ENCODE measurements around the gene KRT84. TPM values are rescaled to one million over a fixed set of nuclear protein-coding genes. Genes with fewer than 3 reads are reported as not detected.

KRT84 gene
- total and polyA plus RNA-seq, 9 of the 15 experiments (the other 6 are each of a cell fraction or from before 2014, with no cell fraction given): not detected

DNA sequence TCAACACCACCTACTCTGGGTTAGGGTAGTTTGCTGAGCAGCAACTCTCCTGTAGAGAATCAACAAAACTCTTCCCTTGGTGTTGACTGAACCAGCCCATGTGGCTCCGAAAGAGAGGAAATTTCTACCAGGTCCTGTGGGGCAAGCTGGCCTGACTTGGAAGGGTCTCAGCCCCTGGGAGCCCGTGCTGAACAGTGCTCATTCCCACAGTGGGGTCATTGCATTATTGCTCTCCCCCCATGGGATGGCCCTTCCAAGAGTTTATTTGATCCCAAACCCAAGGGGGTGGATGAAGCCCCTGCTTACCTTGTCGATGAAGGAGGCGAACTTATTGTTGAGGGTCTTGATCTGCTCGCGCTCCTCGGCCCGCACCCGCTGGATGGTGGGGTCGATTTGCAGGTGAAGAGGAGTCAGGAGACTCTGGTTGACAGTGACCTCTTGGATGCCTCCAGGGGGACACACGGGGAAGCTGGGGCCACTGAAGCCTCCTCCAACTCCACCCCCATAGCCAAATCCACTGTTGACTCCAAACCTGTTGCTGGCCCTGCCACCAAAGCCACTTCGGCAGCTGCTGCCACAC, 48.1 kb upstream of the KRT84 start:
- H3K79me2 ChIP-seq (ENCODE audit: control insufficient read depth, insufficient read depth, low read length): no peaks in the 10 kb centered on the region
- no peak overlapping the region for H3K4me2 ChIP-seq (ENCODE audit: insufficient read depth, low read length)
- ChIA-PET POLR2A (interaction anchor here (0.6 kb wide), 1 partner anchor 237 kb away, joined by 3 read pairs; no protein-coding TSS in a partner anchor), CTCF (ENCODE audit: low intra/inter-chr PET ratio) (no interaction called here)
- H3K27ac ChIP-seq (ENCODE audit: extremely low read depth, low read depth, low read length): no peak overlapping the region
- no TSS peak for BruUV-seq (replicated peaks)
- no peak overlapping the region for H3K4me3 ChIP-seq
- ATAC-seq: no peak
- FAIRE-seq: no peak
- H3K27me3 ChIP-seq (ENCODE audit: control insufficient read depth in 2 of 2, insufficient read depth in 2 of 2, low read length in 2 of 2): peaks cover 15 to 49% of the 10 kb centered on the region in 2 experiments
- H3K9me1 ChIP-seq (ENCODE audit: control insufficient read depth, insufficient read depth, low read length): no peaks in the 10 kb centered on the region
- intact Hi-C loops (cut with micrococcal nuclease): no loop called here
- DNase-seq (ENCODE audit: extremely low read depth in 1 of 4, low spot score in 3 of 4): no peak
- TF ChIP-seq RBM25 (IDR thresholded peaks at IDR 0.05; ENCODE audit: low read depth, low read length, severe bottlenecking) (no peak), DNMT1 (IDR thresholded peaks at IDR 0.05) (no peak)
- TF ChIP-seq, protein P1, sequence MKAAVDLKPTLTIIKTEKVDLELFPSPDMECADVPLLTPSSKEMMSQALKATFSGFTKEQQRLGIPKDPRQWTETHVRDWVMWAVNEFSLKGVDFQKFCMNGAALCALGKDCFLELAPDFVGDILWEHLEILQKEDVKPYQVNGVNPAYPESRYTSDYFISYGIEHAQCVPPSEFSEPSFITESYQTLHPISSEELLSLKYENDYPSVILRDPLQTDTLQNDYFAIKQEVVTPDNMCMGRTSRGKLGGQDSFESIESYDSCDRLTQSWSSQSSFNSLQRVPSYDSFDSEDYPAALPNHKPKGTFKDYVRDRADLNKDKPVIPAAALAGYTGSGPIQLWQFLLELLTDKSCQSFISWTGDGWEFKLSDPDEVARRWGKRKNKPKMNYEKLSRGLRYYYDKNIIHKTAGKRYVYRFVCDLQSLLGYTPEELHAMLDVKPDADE (conservative IDR thresholded peaks at IDR 0.05; ENCODE audit: control insufficient read depth, low read depth, low read length): no peak
- in situ Hi-C loops (cut with MboI): no loop called here
- 0% methylated on average over 12 of the region's 12 CpGs for WGBS (ENCODE audit: insufficient coverage, low coverage, missing lambda C conversion rate)
- 0 out of 2 replicates have a peak, but pooled peaks cover 2% of the 10 kb centered on the region for H4K20me1 ChIP-seq (replicated peaks; ENCODE audit: control insufficient read depth, insufficient read depth, low read length)
- no peak overlapping the region for H2AFZ ChIP-seq (ENCODE audit: low read depth, low read length)
- no peaks in the 10 kb centered on the region for H3K9me3 ChIP-seq (replicated peaks; ENCODE audit: control insufficient read depth, insufficient read depth, low read depth, low read length)
- H3K4me1 ChIP-seq (replicated peaks in 1 of 2; ENCODE audit: control insufficient read depth in 2 of 2, insufficient read depth in 2 of 2, low read length in 2 of 2): no peaks in the 10 kb centered on the region
- no peak overlapping the region for H3K9ac ChIP-seq (ENCODE audit: insufficient read depth in 1 of 2, low read depth in 2 of 2, low read length in 2 of 2)
- no peaks in the 10 kb centered on the region for H3K36me3 ChIP-seq (ENCODE audit: control insufficient read depth, insufficient read depth, low read length)
